Activated T-helper 9 cell treated with anti-CD3 and anti-CD28 coated beads, Interleukin-2, amount 50 U/mL, for 16 hours (primary cell): ENCODE measurements around the gene PREX1.

Source experiments
- DNase-seq: peaks from one replicate; pipeline ENCODE4 v3.0.0-alpha.2; 2020; ENCODE audit warnings: low read depth

Gene PREX1

DNA sequence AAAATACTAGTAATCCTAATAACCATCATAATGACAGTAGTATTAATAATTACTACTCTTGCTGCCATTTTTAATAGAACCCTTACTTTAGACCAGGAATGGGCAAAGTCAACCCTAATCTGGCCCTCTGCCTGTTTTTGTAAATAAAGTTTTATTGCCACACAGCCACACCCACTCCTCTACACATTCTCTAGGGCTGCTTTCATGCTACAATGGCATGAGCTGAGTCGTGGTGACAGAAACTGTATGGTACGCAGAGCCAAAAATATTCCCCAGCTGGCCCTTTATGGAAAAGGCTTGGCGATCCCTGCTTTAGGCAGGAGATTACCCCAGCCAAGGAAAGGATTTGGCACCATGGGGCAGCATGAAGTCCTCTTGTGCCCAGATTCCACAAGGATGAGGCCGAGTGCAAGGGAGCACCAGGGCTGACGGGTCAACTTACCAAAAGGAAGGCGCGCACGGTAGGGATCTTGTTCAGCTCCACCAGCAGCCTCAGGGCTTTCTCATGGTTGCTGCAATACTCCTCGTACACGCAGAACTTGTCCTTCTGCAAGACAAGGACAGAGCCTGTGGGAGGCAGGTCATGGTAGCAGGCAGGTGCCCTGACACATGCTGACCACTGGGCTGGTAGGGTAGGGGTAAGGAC lies 93.6 kb downstream of the PREX1 start:
- no peak for DNase-seq

DNA sequence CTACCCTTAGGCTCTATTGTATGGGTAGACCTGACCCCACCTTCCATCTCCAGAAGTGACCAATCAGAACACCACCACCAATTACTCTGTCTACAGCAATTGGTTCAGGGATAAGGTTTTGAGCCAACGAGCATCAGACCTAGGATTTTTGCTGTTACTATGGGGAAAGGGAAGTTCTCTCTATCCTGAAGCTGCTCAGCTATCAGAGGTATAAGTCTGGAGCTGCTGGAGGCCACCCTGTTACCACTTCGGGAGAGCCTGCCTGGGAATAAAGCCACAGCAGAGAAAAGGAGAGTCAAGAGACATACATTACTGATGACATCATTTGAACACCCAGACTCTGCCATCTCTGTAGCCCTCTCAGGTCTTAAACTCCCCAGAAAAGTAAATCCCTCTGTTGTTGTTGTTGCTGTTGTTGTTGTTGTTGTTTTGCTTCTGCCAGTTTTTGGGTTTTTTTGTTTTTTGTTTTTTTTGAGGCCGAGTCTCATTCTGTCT lies 94.5 kb downstream of the PREX1 start:
- DNase-seq: no peak

DNA sequence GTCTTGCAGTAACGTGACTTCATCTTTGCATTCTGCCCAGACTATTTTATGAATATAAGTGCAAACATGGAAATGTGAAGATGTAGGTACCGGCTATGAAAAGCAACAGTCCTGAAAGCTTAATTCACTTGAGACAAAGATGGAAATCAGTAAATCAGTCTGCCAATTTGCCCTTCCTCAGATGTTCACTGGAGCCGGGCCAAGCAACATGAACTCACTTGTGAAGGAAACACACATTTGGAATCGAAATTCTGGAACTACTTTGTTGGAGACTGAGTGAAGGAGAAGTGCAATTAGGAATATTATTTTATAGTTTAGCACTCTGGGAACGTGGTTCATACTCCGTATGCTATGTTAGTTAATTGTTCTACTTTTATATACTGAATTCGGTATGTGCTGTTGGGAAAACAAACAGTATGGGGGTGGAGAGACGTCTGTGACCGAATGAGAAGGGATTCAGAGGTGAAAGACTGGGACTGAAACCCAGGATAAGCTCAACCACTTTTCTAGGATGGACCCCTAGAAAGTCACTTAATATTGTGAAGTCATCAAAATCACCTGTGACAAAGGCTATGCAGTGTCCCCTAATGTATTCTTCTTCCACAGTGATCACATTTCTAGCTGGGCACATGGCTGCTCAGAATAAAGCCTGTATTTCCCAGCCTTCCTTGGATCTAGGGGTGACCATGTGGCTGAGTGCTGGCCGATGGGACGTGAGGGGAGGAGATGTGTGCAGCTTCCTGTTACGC lies 95.5 kb downstream of the PREX1 start:
- no peak for DNase-seq

DNA sequence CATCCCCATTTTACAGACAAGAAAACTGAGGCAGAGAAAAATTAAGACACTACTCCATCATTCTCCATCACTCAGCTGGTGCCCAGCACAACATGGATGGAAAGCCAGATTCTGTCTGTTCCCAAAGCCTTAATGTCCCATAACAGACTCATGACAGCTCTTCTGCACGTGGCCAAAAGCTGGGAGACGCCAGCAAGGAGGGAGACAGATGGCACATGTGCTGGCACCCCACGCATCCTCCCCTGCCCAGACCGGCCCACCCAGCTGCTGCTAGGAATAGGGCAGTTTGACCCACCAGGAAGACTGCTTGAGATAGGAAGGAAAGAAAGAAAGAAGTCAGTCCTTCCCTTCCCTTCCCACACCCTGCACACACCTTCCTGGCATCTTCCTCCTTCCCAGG lies 96.3 kb downstream of the PREX1 start:
- DNase-seq: no peak

DNA sequence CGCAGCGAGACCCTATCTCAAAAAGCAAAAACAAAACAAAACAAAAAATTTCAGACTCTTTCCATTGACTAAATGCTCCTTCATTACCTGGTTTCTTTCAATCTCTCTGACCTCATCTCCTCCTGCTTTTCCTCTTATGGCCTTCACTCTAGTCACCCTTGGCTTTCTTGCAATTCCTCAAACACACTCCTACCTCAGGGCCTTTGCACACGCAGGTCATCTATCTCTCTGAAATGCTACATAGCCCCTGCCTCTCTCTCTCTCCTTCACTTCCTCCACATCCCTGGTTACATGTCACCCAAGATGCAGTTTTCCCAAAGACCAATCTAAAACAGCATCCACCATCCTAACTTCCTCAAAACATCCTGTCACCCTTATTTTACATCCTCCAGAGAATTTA lies 96.8 kb downstream of the PREX1 start:
- DNase-seq: no peak

DNA sequence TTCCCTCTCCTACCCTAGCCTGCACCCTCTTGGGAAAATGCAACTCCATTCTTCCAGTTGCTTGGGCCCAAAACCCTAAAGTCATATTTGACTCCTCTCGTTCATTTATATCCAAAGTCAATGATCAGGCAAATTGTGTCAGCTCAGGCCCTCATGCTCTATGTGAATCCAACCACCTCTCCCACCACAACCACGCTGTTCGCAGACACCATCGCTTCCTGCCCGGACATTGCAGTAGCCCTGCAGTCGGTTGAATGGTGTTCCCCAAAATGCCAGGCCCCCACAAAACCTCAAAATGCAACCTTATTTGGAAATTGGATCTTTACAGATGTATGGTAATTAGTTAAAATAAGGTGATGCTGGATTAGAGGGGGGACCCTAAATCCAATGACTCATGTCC lies 98.3 kb downstream of the PREX1 start:
- no peak for DNase-seq

DNA sequence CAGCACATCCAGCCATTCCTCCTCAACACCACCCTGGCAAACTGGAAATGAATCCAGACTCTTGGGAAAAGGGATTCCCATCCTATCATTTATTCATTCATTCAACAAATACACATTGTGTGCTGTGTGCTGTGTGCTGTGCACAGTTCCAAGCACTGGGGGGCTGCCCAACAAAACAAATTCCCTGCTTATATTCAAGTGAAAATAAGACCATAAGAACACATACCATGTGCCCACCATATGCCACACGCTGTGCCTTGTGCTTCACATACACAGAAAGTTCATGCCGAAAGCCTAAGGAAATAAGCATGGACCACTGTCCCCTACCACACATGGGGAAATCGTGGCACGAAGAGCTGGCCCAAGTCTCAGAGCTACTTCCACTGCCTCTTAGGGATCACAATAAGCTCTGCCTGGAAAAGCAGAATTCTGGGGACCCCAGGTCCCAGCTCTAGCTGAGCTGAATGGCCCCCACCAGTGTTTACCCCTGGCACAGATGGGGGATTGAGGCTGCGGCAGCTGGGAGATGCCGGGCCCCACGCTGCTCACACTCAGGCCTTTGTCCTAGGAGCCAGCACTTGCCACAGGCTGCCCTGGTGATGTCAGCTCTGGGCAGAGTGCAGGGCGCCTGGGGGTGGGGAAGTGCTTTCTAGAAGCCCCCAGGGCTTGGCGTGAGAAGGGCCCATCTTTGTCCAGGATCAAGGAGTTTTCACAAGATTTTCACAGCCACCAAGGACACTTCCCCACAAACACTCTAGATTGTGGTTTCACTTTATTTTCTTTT lies 99.6 kb downstream of the PREX1 start:
- DNase-seq: no peak

DNA sequence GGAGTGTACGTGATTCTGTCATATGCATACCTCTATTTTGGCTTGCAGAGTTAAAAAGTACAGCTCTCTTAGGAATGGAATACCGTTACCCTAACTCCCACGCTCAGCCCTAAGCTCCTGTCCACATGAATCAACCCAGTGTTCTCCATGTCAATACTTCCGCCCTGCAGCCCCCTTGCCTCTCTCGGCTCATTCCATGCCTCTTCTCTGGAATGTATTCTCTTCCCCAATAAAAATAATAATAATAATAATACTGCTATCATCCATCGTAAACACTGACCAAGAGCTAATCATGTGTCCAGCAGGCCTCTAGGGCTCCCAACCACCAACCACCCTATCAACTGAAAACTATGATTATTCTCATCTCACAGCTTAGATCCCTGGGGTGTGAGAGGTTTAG lies 100.6 kb downstream of the PREX1 start:
- DNase-seq: no peak

DNA sequence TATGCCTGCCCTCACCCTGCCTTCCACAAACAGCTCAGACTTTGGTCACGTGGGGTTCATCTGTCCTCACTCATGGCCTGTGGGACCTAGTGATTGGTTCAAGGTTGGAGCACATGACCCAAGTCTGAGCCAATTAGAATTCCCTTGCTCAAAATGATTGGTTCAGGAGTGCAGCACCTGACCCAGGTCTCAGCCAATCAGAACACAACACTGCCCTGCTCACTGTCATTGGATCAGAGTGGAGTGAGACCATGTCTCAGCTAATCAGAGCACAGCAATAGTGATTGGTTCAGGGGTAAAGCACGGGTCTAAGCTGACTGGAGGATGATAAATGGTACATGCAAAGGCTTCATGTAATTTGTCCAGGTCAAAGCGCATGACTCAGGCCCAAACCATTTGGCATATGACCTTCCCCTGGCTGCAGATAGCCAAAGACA lies 102.2 kb downstream of the PREX1 start:
- no peak for DNase-seq

DNA sequence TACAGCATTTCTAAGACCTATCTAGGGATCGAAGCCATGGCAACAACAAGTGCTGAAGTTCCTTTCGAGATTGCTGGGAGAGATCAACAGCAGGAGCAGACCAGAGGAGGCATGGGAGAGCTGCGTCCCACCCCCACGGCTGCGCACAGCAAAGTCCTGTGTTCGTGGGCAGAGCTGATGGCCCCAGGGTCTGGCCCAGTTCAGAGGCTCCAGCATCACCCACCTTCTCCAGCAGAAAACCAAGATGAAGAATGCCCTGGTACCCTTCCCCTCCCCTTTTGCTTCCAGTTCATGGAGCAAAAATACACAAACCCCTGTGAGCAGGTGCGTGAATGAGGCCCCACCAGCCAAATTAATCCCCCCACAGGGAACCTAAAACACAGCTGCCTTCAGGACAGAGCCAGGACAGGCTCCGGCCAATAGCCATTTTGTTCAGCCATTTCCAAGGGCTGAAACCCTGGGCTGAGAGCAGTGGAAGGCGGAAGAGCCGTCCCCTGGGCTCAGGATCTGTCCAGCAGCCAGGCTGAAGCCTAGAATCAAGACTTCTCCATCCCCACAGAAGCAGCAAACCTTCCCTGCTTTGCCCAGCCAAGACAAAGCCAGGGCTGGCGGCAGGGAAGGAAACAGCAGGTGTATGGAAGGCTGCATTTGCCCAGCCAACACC lies 102.8 kb downstream of the PREX1 start:
- no peak for DNase-seq

DNA sequence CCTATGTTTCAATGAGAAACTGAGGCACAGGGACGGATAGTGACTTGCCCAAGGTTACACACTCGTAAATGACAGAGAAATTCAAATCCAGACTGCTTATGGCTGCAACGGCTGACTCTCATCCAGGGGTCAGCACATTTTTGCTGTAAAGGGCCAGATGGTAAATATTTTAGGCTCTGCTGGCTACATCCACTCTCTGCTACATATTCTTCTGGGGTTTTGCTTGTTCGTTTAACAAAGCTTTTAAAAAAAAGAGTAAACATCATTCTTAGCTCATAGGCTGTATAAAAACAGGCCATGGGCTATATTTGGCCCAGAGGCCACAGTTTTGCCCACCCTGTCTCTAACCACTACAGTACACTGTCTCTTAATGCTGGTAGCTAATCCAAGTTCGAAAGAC lies 103.4 kb downstream of the PREX1 start:
- no peak for DNase-seq

DNA sequence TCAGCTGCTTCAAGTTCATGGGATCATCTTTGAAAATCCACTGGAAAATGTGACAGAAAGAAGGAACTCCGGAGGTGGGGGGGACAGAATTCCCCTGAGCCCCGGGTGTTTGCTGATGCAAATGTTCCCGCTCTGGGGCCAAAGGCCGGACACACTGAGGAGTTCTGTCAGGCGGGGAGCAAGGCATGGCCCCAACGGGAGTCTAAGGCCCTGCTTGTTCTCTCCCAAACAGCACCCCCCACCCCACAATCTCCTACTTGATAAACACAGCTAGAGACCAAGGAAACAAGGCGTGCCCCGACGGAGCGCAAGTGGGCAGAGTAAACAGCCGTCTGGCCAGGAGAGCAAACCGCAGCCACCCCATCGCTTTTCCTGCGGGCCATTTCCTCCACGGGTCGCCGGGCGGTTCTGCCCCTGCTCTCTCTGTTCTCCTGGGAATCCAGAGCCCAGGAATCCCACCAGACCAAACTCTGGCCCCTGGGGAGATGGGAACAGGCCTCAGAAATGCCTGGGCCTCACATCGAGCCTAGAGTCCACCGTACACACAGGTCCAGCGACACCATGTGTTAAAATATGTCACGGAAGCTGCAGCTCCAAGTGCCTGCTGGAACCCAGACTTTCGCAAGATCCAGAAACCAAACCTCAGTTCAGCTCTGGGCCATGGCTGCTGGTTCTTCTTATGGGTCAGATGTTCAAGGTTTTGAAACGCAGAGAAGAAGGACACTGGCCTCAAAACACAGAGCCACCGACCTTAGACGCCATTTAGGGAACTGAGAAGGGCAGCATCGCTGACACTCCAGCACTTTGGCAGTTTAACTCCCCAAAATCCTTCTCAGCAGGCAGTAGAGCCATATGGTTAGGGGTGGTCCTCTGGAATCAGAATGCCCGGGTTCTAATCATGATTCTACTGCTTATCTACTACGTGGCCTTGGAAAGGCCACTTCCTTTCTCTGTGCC lies 104.2 kb downstream of the PREX1 start:
- DNase-seq: no peak

DNA sequence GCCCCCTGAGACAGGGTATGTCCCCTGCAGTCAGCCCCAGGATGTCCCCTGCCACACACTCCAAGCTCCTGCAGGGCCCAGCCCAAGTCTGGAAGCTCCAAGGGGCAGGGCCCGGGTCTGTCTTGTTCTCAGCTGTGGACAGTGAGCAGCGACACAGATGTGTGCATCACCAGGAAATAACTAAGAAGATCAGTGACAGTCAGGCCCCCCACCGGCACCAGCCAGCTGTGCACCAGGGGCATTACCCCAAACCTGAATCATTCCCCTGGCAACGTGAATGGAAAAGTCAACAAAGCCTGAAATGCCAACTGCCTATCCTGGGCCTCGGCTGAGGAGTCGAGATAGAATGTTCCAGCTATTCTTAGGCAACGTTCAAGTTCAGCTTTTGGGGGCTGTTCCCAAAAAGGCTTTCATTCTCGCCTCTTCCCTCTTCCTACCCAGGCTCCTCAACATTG lies 105.0 kb downstream of the PREX1 start:
- DNase-seq: no peak

DNA sequence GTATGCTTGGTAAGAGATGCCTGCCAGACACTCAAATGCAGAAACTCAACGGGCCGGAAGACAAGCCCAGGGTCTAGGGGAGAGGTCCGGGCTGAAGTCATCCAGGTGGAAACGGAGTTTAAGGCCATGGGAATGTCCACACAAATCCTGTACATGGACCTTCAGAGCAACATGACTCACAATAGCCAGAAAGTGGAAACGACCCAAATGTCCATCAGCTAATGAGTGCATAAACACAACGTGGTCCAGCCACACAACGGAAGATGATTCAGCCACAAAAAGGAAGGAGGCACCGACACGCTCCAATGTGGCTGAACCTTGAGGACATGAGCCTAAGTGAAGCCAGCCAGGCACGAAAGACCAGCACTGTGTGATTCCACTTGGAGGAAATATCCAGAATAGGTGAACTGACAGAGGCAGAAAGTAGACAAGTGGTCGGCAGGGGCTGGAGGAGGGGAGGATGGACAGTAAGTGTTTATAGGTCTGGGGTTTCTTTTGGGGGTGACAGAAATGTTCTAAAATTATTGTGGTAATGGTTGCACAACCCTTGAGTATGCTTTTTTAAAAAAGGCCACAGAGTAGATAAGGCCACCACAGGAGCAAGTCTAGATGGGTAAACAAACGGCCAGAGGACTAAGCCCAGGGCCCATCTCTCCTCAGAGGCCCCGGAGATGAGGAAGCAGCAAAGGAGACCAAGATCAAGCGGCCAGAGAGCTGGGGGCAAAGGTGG lies 105.6 kb downstream of the PREX1 start:
- no peak for DNase-seq

DNA sequence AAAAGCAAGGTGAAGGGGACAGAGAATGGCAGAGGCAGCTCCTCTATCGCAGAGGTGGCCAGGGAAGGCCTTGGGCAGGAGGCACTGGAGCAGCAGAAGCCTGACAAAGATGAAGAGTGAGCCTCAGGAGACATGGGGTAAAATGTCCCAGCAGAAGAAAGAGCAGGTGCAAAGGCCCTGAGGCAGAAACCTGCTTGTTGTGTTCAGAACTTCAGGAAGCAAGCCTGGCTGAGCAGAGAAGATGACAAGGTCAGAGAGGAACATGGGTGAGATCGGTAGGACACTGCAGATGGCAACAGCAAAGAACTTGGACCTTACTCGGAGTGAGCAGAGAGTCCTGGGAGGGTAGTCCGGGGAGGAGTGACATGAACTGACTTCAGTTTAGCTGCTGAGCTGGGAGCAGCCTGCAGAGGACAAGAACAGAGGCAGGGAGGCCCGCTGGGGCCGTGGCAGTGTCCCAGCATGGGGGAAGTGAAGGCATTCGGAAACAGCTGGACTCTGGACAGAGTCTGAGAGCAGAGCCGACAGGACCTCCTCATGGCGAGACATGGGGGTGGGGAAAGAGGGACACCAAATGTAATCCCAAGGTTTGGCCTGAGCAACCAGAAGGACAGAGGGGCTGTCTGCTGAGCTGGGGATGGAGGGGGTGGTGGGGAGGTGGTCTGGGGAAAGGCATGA lies 106.3 kb downstream of the PREX1 start:
- DNase-seq: no peak

DNA sequence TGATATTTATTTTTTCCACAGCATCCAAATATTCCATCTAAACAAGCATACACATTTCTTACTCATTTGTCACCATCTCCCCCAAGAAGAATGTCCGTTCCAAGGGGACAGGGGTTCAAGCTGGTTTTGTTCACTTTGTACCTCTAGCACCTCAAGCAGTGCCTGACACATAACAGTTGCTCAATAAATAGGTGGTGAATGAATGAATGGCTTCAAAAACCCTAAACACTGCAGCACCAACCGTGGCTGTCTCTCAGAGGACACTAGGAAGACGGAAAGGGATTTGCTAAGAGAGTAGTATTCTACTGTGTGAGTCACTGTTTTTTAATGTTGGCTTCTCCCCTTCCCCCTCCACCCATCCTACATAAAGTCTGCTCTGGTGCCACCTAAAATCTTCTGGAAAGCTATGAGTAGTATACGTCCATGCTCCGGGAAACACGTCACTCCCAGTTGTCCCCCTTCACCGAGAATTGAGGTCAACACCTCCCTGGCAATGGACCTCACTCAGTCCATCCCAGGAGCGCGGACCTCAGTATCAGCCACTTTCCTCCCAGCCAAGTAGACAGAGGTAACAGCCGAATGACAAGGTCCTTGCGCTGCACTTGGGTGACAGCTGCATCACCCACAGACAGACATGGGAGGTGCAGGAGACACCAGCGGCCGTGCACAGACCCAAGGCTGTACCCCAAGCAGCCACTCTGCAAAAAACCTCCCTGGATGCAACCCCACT lies 107.4 kb downstream of the PREX1 start:
- no peak for DNase-seq

DNA sequence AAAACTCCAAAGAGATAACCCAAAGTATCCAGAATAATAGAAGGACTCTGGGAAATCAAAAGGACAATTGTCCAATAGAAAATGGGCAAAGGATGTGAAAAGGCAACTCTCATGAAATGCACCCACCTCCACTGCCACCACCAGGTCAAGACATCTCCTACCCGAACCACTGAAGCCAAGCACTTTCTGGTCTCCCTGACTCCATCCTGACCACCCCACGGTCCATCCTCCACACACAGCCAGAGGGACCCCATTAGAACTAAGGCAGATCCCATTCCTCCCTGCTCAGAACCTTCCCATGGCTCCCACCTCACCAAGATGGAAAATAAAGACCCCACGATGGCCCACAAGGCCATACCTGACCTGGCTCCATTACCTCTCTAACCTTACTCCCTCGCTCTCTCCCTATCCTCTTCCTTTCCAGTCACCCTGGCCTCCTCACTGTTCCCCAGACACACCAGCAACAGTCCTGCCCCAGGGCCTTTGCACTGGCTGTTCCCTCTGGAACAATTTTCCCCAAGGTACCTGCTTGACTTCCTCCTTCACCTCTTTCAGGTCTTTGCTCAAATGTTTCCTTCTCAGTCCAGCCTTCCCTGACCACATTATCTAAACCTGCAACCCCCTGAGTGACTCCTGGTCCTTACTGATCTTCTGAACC lies 108.1 kb downstream of the PREX1 start:
- no peak for DNase-seq

DNA sequence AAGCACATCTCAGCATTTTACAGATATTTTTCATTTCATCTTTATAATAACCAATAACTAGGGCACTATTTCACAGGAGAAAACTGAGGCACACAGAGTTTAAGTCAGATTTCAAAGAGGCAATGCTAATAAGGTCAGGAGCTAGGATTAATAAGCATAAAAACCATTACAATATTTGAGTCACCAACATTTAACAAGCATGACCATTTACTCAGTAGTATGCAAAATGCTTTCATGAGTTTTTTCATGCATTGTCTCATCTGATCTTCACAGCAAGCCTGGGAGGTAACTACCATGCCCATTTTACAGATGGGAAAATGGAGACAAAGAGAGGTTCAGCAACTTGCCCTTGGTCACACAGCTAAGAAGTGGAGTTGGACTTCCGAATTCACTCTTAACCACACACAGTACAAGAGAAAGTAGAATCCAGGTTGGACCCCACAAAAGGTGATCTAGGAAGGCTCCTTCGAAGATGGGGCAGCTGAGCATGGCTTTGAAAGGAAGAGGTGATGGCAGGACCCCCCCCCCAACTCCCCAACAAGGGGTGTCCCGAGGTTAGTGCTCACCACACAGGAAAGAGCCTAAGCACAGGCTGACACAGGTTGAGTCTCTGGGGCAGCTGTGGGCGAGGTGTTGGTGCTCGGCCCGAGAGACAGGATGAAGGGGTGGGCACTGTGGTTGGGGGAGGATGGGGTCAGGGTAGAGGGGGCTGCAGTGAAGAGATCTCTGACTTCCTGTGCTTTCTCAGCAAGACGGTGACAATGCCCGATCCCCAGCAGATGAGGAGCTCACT lies 108.8 kb downstream of the PREX1 start:
- DNase-seq: peak; percentile 26
